T-helper 9 cell (primary cell): ENCODE data around the gene WFDC1.

Experiments
- DNase-seq: peaks from one replicate; pipeline ENCODE4 v3.0.0-alpha.2; 2020

Gene WFDC1

GRCh38 chr16:84303516-84303915 is 8.8 kb downstream of the WFDC1 start:
- DNase-seq, result no peak

DNA sequence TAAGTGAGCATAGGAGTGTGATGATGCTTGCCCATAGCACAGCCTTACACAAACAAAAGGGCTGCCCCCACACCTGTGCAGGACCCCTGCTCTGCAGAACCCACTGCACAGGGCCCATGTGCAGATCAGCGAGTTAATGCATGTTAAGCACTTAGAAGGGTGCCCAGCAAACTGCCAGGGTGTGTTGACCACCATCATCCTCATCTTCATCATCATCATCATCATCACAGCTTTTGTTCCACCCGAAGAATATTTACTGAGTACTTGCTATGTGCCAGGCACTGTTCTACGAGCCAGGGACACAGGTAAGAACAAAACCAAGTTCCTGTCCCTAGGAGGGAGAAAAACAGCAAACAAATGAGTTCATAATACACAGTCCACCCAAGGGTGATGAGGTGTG is 11.9 kb downstream of the WFDC1 start:
- DNase-seq, result no peak

- no peak for DNase-seq
Measured at GRCh38 chr16:84307209-84307954, 12.7 kb downstream of the WFDC1 start.

GRCh38 chr16:84308120-84308519 is 13.4 kb downstream of the WFDC1 start:
- DNase-seq, result no peak

DNA sequence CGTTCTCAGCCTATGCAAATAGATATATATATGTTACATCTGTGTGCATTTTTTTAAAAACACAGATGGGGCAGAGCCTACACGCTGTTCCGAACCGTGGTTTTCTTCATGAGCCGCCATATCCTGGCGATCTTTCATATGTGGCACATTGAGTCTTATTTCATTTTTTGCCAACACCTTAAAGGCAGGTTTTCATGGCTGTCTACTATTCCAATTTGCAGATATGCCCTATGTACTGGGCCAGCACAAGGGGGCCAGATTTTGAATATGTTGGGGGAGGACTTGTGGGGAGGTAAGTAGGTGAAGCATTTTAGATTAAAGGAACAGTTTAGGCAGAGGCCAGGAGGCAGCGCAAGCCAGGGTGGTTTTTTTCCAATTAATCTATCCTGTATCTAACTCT is 16.0 kb downstream of the WFDC1 start:
- DNase-seq, result no peak

- no peak for DNase-seq
Measured at GRCh38 chr16:84312783-84313382, 18.2 kb downstream of the WFDC1 start.

- no peak for DNase-seq
Measured at GRCh38 chr16:84313921-84314320, 19.2 kb downstream of the WFDC1 start.

- no peak for DNase-seq
Measured at GRCh38 chr16:84314373-84314772, 19.7 kb downstream of the WFDC1 start.

DNA sequence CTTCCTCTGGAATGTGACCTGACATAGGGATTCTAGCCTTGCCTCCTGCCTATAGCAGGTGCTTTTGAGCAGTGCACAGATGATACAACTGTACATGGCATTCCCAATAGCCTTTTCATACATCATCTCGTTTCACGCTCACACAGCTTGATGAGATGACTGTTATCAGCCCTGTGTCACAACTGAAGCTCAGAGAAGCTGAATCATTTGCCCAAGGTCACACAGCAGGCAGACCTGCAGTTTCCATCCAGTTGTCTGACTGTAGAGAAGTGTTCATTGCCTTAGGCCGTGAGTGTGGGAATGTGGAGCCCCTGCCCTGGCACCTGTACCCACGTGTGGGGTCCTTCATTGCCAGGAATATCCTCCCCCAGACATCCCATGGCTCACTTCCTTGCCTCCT is 20.1 kb downstream of the WFDC1 start:
- no peak for DNase-seq

GRCh38 chr16:84315422-84315821 is 20.7 kb downstream of the WFDC1 start:
- no peak for DNase-seq

GRCh38 chr16:84318091-84318975 is 23.7 kb downstream of the WFDC1 start:
- DNase-seq, result no peak

DNA sequence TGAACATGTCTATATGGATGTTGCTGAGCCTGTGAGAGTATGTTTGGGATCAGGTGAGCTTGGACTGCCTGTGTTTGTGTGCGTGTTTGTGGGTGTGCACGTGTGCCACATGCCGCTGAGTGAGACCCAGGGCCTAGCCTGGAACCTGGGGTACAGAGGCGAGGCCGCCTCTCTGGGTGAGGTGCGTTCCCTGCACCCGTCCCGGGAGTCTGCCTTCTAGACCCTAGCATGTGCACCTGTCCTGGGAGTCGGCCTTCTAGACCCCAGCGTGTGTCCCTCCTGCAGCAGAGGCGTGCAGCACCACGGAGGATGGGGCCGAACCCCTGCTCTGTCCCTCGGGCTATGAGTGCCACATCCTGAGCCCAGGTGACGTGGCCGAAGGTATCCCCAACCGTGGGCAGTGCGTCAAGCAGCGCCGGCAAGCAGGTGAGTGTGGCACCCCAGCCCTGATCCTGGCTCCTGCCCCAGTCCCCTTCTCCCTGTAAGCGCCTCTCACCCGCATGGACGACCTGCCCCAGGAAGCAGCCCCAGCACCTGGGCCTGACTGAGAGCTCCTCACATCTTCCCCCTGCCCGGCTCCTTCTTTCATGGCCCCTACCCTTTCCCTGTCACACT is 24.6 kb downstream of the WFDC1 start:
- DNase-seq, result no peak

- DNase-seq, result no peak
Measured at GRCh38 chr16:84320511-84320910, 25.8 kb downstream of the WFDC1 start.

DNA sequence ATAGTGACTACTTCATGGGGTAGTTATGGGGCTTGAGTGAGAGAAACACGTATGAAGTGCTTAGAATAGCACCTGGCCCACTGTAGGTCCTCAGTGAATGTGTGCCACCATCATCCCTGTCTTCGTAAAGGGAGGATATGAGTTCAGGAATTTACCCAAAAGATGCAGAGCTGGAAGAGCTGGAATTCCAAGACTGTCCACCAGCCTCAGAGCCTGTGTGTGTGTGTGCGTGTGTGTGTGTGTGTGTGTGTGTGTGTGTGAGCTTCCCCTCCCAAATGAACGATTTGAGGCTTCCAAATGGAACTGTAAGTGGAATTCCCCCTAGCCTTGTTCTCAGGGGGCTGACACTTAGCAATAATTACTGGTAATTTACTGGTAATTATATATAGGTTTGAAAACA is 27.3 kb downstream of the WFDC1 start:
- DNase-seq, result no peak

DNA sequence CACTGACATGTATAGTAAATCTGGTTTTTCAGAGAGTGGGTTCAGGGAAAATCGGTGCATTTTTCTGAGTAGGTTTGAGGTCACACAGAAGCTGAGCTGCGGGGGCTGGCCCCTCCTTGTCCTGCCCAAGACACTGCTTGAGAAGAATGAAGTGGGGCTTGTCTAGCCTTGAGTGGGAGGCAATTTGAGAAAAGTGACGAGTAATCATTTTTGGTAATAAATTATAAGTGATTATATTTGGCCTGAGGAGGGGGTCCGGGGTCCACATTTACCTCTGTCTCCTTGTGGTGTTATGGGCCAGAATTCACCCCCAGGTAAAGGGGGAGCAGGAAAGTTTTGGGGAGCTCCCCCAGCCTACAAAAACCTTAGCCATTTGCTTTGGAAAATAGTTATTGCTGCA is 28.1 kb downstream of the WFDC1 start:
- DNase-seq, result no peak

GRCh38 chr16:84323606-84324005 is 28.9 kb downstream of the WFDC1 start:
- no peak for DNase-seq

DNA sequence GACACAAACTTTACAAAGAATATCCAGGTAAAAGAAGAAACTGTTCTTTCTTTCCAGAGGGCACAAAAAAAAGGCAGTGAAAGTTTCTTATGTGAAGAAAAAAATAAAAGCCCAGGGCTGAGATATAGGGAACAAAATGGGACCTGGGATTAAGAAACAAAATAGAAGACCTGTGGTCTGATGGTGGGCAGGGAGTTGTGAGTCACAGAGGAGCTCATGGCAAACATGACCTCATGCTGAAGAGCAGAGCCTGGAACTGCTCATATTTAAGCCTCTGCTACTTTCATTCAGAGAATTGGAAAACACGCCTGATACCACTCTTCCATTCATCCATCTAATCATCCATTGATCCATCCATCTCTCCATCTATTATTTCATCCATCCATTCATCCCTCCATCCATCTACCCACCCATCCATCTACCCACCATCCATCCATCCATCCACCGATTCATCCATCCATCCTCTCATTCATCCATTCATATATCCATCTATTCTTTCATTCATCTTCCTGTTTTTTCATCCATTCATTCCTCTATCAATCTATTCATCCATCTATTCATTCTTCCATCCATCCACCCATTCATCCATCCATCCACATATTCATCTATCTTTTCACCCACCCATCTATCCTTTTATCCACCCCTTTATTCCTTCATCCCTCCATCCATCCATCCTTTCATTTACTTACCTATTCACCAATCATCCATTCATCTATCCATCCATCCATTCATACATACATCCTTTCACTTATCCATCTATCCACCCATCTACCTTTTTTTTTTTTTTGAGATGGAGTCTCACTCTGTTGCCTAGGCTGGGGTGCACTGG is 30.0 kb downstream of the WFDC1 start:
- DNase-seq, result no peak

GRCh38 chr16:84326545-84326944 is 31.9 kb downstream of the WFDC1 start:
- DNase-seq, result no peak

GRCh38 chr16:84327926-84328505 is 33.3 kb downstream of the WFDC1 start:
- no peak for DNase-seq

DNA sequence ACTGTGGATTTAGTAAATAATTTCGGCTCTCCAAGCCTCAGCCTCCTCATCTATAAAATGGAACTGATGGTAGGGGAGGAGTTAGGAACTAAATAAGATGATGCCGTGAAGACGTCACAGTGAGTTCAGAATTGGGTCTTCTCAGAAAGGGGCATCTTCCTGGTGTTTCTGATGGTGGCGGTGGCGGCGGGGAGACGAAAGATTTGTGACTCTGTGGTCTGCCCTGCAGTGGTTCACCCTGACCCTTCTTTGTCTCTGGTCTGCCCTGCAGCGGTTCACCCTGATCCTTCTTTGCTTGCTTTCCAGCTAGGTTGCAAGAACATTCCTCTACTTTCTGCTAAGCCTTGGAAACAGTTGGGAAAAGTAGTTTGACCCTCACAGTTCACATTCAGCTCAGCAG is 34.3 kb downstream of the WFDC1 start:
- no peak for DNase-seq

GRCh38 chr16:84329843-84330684 is 35.4 kb downstream of the WFDC1 start:
- DNase-seq, result no peak
